IPS-18c (cell line): Measurements from ENCODE around the gene KMO.

Experiments used
- H3K4me3 ChIP-seq: 2 replicates; pipeline ENCODE4 v1.7.0; 2013; ENCODE audit warnings: low read depth, mild to moderate bottlenecking, low read length, moderate library complexity; ENCODE audit not compliant: insufficient read depth
- H3K9me3 ChIP-seq: one replicate; pipeline ENCODE4 v1.6.1; 2013; ENCODE audit warnings: mild to moderate bottlenecking, low read length, moderate library complexity; ENCODE audit not compliant: control insufficient read depth, insufficient read depth

KMO gene

GRCh38 chr1:241608379-241609033 lies 76.3 kb downstream of the KMO start:
- Histone ChIP-seq H3K9me3 (no peaks in the 10 kb centered on the region), H3K4me3 (no peak overlapping the region)

GRCh38 chr1:241610056-241610815 lies 78.1 kb downstream of the KMO start:
- no peaks in the 10 kb centered on the region for H3K9me3 ChIP-seq
- no peak overlapping the region for H3K4me3 ChIP-seq

- H3K9me3 ChIP-seq = no peaks in the 10 kb centered on the region
- no peak overlapping the region for H3K4me3 ChIP-seq
Measured at GRCh38 chr1:241611063-241611462, 78.9 kb downstream of the KMO start.

GRCh38 chr1:241611736-241612135 lies 79.6 kb downstream of the KMO start:
- no peak overlapping the region for H3K4me3 ChIP-seq
- no peaks in the 10 kb centered on the region for H3K9me3 ChIP-seq

- H3K4me3 ChIP-seq = no peak overlapping the region
Measured at GRCh38 chr1:241612533-241613477, 80.6 kb downstream of the KMO start.

GRCh38 chr1:241614144-241614543 lies 82.0 kb downstream of the KMO start:
- no peak overlapping the region for H3K4me3 ChIP-seq
- no peaks in the 10 kb centered on the region for H3K9me3 ChIP-seq

More at GRCh38 chr1:241612533-241613477, 80.6 kb downstream of the KMO start:
- H3K9me3 ChIP-seq = no peaks in the 10 kb centered on the region

GRCh38 chr1:241614572-241614971 lies 82.4 kb downstream of the KMO start:
- no peaks in the 10 kb centered on the region for H3K9me3 ChIP-seq
- no peak overlapping the region for H3K4me3 ChIP-seq

GRCh38 chr1:241615043-241615974 lies 83.1 kb downstream of the KMO start:
- Histone ChIP-seq H3K9me3 (no peaks in the 10 kb centered on the region), H3K4me3 (no peak overlapping the region)

GRCh38 chr1:241617426-241617825 lies 85.2 kb downstream of the KMO start:
- no peaks in the 10 kb centered on the region for H3K9me3 ChIP-seq
- no peak overlapping the region for H3K4me3 ChIP-seq

- Histone ChIP-seq H3K4me3 (no peak overlapping the region), H3K9me3 (no peaks in the 10 kb centered on the region)
Measured at GRCh38 chr1:241622669-241623068, 90.5 kb downstream of the KMO start.

GRCh38 chr1:241624935-241625334 lies 92.8 kb downstream of the KMO start:
- H3K4me3 ChIP-seq = no peak overlapping the region
- H3K9me3 ChIP-seq = no peaks in the 10 kb centered on the region

- Histone ChIP-seq H3K9me3 (no peaks in the 10 kb centered on the region), H3K4me3 (no peak overlapping the region)
Measured at GRCh38 chr1:241627453-241628259, 95.5 kb downstream of the KMO start.

GRCh38 chr1:241630005-241630404 lies 97.8 kb downstream of the KMO start:
- no peaks in the 10 kb centered on the region for H3K9me3 ChIP-seq
- H3K4me3 ChIP-seq = no peak overlapping the region

GRCh38 chr1:241630476-241630875 lies 98.3 kb downstream of the KMO start:
- H3K9me3 ChIP-seq = no peaks in the 10 kb centered on the region
- H3K4me3 ChIP-seq = no peak overlapping the region

- H3K4me3 ChIP-seq = no peak overlapping the region
- H3K9me3 ChIP-seq = no peaks in the 10 kb centered on the region
Measured at GRCh38 chr1:241630899-241631298, 98.7 kb downstream of the KMO start.

GRCh38 chr1:241631674-241632073 lies 99.5 kb downstream of the KMO start:
- H3K4me3 ChIP-seq = no peak overlapping the region
- no peaks in the 10 kb centered on the region for H3K9me3 ChIP-seq
